GM19452 (cell line): ENCODE data around the gene MSX1.

Source experiments
- ATAC-seq: cut with Tn5 transposase; IDR thresholded peaks from one replicate; pipeline ENCODE4 v1.9.1; 2021; ENCODE audit not compliant: unreplicated experiment

Gene MSX1

DNA sequence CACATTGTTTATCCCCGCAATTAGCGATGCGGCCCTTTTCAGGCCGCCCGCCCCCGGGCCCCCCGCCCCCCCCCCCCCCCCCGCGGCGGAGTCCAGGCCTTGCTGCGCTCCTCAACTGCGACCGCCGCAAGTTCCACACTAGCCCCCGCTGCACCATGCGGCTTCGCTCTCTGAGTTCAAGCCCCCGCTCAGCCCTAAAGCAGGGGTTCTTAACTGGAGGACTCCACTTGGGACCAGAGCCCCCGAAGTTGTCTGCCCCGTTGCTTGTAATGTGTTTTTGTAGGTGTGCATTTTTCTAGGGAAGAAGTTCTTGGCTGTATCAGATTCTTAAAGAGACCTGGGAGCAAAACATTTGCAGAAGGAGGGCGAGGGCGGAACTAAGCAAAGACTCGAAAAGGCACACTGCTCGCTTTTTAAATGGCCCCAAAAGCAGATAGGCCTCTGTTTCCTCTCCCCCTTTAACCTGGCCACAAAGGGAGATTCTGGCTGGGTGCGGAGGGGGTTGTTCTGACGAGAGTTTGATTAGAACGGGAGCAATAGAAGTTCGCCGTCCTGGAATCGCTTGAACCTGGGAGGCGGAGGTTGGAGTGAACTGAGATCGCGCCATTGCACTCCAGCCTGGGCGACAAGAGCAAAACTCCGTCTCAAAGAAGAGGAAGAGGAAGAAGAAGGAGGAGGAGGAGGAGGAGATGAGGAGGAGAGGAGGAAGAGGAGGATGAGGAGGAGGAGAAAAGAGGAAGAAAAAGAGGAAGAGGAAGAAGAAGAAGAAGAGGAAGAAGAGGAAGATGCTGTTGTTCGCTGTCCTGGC lies 2.3 kb upstream of the MSX1 start:
- no peak for ATAC-seq

DNA sequence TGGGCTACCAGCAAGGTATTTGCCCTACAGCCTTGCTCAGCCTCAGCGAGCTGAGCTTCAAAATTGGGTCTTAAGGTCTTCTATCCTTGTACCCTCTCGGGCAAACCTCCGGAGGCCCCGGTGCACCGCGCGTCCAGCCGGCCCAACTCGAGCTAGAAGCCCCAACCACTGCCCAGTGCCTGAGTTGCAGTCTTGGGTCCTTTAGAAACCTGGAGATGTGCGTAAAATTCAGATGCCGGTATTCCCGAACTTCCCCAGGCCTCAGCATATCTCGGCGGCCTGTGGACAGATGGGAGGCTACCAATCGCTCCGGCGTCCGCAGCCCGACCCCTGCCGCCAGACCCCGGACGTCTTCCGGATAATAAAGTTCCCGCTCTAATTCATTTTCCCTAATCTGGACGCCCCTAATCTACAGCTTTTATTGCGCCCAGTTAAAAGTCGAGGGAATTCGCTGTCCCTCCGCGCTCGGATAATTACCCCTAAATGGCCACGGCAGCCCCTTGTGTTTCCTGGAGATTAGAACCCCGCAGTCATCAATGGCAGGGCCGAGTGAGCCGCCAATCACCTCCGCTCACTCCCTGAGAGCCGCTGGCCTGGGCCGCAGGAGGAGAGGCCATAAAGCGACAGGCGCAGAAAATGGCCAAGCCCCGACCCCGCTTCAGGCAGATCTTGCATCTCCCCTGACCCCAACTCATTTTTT lies 1.5 kb upstream of the MSX1 start:
- ATAC-seq = no peak

DNA sequence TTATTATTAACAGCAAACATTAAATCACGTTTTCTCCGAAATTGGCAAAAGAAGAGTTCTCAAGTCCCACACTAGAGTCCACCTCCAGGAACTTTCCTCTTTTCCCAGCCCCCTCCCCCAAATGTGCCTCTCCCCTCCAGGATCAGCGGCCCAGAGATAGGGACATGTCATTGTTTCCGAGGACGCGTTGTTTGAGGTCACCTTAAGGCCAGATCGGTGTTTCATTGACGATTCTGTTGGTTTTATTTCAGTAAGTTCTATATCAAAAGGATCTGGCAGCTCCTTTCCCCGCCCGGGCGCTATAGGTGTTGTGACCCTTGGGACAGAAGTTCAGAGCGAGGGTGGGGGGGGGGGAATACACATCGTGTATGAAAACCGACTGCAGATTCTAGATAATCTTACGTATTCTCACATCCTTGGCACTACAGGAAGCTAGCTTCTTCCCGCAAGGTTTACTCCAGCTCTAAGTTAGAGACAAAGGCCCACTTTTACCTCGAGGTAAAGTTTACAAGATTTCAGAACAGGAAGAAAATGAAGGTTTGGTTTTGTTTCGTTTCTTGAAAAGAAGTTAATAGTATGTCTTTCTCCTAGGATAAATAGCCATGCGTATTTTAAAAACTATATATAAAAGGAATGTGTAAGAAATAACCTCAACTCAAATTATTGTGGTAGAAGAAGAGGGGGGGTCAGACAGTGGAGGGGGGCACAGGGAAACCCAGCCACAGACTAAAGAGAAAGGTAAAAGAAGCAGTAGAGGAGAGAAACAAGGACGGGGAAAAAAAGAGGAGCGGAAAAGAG lies 739 bp upstream of the MSX1 start:
- ATAC-seq = no peak

DNA sequence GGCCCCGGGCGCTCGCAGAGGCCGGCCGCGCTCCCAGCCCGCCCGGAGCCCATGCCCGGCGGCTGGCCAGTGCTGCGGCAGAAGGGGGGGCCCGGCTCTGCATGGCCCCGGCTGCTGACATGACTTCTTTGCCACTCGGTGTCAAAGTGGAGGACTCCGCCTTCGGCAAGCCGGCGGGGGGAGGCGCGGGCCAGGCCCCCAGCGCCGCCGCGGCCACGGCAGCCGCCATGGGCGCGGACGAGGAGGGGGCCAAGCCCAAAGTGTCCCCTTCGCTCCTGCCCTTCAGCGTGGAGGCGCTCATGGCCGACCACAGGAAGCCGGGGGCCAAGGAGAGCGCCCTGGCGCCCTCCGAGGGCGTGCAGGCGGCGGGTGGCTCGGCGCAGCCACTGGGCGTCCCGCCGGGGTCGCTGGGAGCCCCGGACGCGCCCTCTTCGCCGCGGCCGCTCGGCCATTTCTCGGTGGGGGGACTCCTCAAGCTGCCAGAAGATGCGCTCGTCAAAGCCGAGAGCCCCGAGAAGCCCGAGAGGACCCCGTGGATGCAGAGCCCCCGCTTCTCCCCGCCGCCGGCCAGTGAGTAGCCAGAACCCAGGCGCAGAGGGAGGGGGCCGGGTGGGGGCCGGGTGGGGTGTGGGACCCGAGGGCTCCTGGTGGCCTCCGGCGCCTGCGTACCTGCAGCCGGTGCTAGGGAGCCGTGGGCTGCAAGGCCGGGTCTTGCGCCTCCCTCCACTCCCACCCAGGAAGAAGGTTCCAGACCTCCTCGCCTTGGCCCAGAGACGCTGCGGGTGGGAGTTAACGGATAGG lies 534 bp downstream of the MSX1 start:
- ATAC-seq = peak; percentile 35

DNA sequence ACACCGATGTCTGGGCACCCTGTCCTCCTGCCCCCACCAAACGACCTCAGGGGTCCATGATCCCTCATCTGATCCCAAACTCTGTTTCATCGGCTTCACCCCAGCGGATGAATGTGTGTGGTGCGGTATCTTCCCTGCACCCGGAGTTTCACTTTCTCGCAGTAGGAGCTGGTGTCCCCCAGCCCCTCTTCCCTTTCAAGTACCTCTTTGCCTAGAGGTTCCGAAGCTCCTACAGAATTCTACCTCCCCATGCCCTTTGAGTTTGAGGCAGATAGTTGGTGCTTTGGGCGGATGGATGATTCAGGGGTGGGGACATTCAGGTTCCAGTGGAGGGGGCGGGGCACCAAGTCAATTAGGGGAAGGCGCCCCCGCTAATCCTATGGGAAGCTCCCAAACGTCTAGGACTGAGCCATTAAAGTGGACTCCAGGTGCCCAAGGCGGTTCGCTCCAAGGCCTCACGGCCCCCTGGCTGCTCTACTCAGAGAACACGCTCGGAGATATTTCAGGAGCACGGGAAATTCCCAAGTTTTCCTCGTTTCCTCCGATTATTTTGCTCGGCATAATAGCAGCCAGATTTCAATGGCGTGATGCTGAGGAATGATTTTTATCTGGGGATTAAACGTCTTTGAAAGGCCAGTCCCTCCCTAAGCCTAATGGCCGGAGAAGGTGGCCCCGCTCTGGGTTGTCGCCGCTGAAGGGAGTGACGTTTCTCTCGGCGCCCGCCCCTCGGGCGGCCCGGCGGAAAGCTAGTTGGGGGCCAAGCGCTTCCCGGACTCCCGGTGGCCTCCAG lies 1.3 kb downstream of the MSX1 start:
- ATAC-seq = no peak

DNA sequence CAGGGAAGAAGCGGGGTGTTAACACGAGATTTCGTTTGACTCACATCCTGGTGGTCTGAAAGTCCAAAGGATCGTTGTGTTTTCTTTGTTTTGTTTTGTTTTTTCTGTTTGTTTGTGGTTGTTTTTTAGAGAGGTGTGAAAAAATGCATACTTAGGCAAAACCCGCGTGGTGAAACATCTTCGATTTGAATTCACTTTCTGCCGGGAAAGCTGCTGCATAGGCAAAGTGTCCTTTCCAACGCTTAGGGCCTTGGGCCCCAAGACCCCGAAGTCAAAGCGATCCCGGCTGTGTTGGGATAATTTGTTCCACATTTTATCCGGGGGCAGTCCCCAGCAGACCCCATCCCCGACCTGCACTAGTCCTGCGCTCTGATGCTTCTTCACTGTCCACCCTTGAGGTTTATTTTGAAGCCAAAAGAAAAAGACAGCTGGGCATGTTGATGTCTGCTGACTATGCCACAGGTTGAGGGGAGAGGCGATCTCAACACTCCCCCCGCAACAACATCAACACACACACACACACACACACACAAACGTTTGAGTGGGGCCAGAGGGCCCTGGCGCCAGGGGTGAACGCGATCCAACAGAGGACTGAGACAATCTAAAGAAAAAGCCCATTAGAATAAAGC lies 2.0 kb downstream of the MSX1 start:
- no peak for ATAC-seq

DNA sequence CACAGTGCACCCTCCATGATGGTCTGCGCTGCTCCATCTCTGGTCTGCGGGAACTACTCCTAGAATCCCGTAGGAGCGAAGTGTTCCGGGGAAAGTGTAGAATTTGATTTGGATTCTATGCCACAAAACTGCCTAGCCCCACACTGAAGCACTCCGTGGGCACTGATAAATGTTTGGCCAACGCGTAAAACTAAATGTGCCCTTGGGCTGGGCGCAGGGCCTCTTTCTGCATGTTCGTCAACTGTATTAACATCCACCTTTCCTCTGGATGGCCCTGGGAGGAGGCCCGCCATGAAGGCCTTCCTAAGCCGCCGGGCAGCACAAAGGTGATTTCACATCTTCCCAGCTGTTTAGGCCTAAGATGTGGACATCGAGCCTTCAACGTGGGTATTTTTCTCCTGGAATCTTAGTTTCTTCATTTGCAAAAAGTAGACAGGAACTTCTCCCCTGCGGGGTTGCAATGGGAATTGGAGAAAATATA lies 2.6 kb downstream of the MSX1 start:
- ATAC-seq = no peak

DNA sequence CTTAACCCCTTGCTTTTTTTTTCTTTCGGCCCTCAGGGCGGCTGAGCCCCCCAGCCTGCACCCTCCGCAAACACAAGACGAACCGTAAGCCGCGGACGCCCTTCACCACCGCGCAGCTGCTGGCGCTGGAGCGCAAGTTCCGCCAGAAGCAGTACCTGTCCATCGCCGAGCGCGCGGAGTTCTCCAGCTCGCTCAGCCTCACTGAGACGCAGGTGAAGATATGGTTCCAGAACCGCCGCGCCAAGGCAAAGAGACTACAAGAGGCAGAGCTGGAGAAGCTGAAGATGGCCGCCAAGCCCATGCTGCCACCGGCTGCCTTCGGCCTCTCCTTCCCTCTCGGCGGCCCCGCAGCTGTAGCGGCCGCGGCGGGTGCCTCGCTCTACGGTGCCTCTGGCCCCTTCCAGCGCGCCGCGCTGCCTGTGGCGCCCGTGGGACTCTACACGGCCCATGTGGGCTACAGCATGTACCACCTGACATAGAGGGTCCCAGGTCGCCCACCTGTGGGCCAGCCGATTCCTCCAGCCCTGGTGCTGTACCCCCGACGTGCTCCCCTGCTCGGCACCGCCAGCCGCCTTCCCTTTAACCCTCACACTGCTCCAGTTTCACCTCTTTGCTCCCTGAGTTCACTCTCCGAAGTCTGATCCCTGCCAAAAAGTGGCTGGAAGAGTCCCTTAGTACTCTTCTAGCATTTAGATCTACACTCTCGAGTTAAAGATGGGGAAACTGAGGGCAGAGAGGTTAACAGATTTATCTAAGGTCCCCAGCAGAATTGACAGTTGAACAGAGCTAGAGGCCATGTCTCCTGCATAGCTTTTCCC lies 3.4 kb downstream of the MSX1 start:
- no peak for ATAC-seq

DNA sequence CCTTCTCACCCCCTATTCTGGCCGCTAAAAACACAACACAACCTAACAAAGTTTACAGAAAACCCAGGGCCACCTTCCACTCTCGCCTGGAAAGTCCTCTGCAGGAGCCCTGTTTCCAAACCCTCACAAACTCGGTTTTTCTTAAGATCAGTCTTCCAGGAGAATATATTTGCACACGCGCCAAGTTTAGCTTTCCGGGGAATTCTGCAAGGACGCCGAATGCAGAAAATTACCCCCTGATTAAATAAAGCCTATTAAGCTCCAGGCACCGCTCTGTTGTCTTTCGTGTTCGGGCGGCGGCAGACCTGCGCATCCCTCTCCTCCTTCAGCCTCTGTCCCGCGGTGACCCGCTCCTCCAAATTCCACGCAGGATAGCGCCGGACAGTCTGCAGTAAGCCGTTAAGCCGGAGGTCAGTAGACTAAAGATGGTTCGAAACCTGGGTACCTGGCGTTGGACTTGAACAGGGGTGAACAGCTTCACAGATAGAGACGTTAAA lies 5.0 kb downstream of the MSX1 start:
- no peak for ATAC-seq

DNA sequence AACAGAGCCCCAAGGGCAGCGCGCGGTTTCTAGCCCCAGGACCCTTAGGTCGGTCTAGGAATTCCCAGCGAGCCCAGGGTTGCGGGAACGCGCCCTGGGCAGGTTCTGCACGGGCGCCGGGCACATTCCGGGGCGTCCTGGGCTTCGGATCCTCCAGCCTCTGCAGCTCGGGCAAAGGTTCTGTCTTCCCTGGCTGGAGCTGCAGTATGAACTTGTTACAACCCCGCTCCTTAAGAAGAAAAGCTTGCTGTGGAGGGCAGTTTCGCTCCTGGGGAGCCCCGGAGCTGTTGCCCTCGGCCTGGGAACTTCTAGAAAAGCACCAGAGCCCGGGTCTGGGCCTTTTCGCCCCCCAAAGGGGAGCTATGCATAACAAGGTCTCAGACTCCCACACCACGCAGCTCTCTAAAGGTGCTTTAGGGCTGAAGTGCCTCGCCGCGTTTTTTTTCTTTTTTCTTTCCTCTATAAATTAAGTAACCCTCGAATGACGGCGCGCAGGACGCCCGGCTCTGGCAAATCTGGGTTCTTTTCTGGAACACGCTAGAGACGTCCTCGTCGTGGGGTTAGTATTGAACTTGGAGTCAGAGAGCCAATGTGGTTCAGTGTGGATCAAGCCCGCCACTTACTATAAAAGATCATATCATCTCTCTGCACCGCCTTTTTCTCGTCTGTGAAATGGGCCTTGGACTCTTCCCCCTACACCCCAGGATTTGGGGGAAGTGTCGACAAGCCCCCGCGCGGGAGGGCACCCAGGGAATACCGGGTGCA lies 5.7 kb downstream of the MSX1 start:
- no peak for ATAC-seq

DNA sequence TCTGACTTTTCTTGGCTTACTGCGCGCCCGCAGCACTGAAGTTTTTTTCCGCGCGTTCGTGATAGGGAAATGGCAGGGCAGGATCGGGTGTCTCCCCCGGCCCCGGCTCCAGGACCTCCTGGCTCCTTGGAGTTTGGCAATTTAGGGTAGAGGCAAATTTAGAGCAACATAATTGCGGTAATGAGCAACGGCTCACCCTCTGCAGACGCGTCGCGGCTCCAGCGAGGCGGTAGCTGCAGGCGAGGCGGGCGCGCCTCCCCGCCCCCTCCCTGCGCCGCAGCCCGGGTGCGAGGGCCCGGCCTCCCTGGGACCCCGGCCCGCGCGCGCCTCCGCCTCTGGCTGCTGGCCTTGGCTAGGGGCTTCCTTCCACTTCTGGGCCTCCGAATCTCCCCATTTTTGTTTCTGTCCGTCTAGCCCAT lies 6.2 kb downstream of the MSX1 start:
- no peak for ATAC-seq

DNA sequence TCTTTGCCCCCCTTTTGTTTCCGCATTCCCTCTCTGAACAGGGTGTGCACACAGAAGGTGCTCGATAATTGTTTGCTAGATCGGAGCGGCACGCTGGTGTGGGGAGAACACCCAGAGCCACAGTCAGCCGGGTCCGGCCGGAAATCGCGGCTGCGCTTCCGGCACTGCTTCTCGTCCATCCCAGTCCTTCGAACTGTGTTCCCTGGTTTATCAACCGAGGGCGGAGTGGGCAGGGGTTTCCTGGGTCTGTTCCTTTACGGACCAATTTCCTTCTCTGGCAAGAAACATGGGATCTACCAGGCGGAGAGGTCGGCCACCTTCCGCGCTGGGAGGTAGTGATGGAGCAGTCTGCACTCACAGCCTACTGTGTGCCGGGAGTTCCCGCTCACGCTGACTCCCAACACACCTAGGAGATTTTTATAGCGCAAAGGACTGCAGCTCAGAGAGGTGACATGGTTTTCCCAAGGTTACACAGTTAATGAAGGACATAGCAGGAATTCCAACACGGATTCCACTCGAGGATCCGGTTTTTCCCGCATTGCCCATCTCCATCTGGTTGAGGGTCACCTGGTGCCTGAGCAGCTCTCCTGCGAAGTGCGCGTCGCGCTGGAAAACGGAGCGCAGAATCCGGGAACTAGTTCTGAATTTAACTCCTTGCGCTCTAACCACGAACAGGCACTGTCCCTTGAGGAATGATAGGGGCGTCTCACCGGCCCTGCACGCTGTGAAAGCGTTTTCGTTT lies 6.8 kb downstream of the MSX1 start:
- no peak for ATAC-seq

DNA sequence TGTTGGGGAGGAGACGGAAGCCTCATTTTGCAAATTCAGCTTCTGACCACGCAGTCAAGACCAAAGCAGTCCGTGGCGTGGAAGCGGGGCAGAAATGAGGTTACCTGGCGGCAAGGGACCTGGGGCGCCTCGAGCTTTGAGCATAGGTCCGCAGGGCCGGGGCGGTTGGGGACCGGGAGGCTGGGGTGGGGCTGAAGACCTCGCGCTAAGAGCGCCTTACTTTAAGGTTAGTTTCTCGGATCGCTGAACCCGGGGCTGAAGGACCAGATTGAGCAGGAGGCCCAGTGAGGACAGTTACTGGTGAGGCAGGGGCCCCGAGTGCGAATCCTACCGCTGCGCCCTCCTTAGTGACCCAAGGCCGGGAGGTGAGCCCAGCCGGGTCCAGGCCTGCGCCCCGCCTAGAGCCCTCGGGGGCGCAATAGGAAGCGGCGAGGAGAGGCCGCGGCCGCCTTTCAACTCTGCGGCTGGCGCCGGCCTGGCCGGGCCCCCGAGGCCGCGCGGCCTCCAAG lies 7.5 kb downstream of the MSX1 start:
- ATAC-seq = no peak

DNA sequence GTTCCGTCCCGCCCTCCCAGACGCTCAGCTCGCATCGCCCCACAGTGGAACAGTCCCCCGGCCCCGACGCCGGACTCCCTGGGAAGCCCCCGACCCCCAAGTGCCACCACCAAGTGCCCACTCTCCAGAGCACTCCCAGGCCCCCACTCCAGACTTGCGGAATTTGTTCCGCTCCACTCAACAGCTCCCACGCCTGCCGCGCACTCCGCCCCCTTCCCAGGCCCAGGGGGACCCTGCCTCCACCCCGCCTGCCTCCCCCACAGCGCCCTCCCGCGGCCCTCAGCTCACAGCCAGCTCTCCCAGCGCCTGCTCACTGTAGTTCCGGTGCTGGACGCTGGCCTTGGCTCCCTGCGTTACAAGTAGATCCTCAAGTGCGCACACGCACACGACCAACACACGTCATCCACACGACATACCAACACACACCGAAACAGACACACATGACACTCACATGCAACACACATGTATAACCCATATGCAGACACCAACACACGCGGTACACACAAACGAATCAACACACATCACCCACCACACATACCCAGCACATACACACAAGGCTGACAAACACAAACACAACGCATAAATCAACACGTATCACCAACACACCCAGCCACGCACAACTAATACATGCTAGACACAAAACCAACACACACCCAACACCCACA lies 8.0 kb downstream of the MSX1 start:
- no peak for ATAC-seq

DNA sequence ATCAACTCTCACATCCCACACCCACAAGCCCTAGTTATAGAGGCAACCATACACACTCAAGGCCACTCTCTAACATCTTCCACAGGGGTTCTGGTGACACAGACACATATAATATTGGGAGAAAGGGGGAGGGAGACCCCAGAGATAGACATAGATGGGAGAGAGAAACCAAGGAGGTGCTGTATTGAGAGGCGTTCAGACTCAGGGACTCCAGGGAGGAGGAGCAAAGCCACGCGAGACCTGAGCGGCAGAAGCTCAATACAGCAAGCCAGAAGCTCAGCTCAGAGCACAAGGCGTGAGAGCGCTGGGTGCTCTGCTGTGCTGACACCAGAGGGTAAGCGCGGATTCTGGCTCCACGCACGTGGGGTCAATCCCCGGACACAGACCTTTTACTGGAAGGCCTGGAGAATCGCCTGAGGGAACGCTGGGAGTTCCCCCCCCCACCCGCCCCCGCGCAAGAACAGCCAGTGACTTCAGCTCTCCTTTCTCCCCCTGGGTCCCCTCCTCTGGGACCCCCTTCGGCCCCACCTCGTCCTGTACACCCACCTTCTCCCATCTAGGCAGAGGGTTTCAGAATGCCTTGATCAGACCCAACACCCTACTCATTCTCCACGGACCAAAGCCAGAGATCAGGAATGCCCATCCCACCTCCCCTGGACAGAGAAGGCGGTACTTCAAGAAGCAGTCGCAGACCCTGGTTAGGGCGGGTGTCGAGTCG lies 8.7 kb downstream of the MSX1 start:
- no peak for ATAC-seq
